ENCODE results near the gene B3GNT5. TPM values are rescaled to one million over a fixed set of nuclear protein-coding genes. Genes with fewer than 3 reads are reported as not detected.

B3GNT5 gene
- total RNA-seq, 1 experiment from 2014 or later = 22.8 TPM

GRCh38 chr3:183215591-183216202 lies 37.4 kb upstream of the B3GNT5 start:
- no peak for DNase-seq (ENCODE audit: low read depth, low spot score)
- intact Hi-C loops (cut with micrococcal nuclease; ENCODE audit: unreplicated experiment) = no loop called here
- no peak overlapping the region for H3K4me3 ChIP-seq (ENCODE audit: low read depth in 2 of 2, low read length in 2 of 2)
- peaks cover 2% of the 10 kb centered on the region; the same call in 1 of the 2 replicates for H3K27me3 ChIP-seq (ENCODE audit: control insufficient read depth, insufficient read depth, low read length)
- H3K9me3 ChIP-seq (ENCODE audit: control insufficient read depth, insufficient read depth, low read depth, low read length) = no peaks in the 10 kb centered on the region
- H3K4me1 ChIP-seq (ENCODE audit: control insufficient read depth, insufficient read depth, low read length) = no peaks in the 10 kb centered on the region
- CTCF ChIA-PET = interaction anchor here (0.7 kb wide), 1 partner anchor 43 kb away, joined by 6 read pairs; no protein-coding TSS in a partner anchor
- TF ChIP-seq CTCF (IDR thresholded peaks at IDR 0.05) = no peak
- TF ChIP-seq POLR2AphosphoS5 (IDR thresholded peaks at IDR 0.05; ENCODE audit: low read depth, low read length) = no peak
- no peak for TF ChIP-seq TCF7L2 (IDR thresholded peaks at IDR 0.05; ENCODE audit: low read depth, low read length)
- TF ChIP-seq SIN3A (IDR thresholded peaks at IDR 0.05; ENCODE audit: borderline replicate concordance, insufficient read depth, low read depth, low read length) = no peak
- no peak for TF ChIP-seq REST (IDR thresholded peaks at IDR 0.05; ENCODE audit: insufficient read depth in 1 of 2, low read depth in 2 of 2, low read length in 1 of 2)
- in situ Hi-C loops (cut with HindIII; ENCODE audit: low pct_unique_long_range_greater_than_20kb, low sequenced_read_pairs) = no loop called here
- no peaks in the 10 kb centered on the region for H3K36me3 ChIP-seq (ENCODE audit: control insufficient read depth, insufficient read depth, low read length)
- no peak overlapping the region for H3K27ac ChIP-seq (ENCODE audit: low read length)
- POLR2A ChIA-PET = no interaction called here
- BruUV-seq (replicated peaks) = no TSS peak
- ATAC-seq = no peak

- Histone ChIP-seq H3K27me3 (ENCODE audit: control insufficient read depth, insufficient read depth, low read length) (peaks cover 2% of the 10 kb centered on the region; the same call in 1 of the 2 replicates), H3K9me3 (ENCODE audit: control insufficient read depth, insufficient read depth, low read depth, low read length) (no peaks in the 10 kb centered on the region), H3K27ac (ENCODE audit: low read length) (no peak overlapping the region), H3K36me3 (ENCODE audit: control insufficient read depth, insufficient read depth, low read length) (no peaks in the 10 kb centered on the region), H3K4me3 (ENCODE audit: low read depth in 2 of 2, low read length in 2 of 2) (no peak overlapping the region), H3K4me1 (ENCODE audit: control insufficient read depth, insufficient read depth, low read length) (no peaks in the 10 kb centered on the region)
- CTCF ChIA-PET = no interaction called here
- no TSS peak for BruUV-seq (replicated peaks)
- in situ Hi-C loops (cut with HindIII; ENCODE audit: low pct_unique_long_range_greater_than_20kb, low sequenced_read_pairs) = no loop called here
- TF ChIP-seq CTCF (IDR thresholded peaks at IDR 0.05) = no peak
- TF ChIP-seq SIN3A (IDR thresholded peaks at IDR 0.05; ENCODE audit: borderline replicate concordance, insufficient read depth, low read depth, low read length) = no peak
- POLR2A ChIA-PET = interaction anchor here (0.6 kb wide), 1 partner anchor 49 kb away, joined by 5 read pairs; no protein-coding TSS in a partner anchor
- DNase-seq (ENCODE audit: low read depth, low spot score) (no peak), ATAC-seq (no peak)
- intact Hi-C loops (cut with micrococcal nuclease; ENCODE audit: unreplicated experiment) = no loop called here
Measured at GRCh38 chr3:183217548-183218332, 35.3 kb upstream of the B3GNT5 start.

Measured in Panc1 (cell line).